Putamen (tissue), 1 donor: ENCODE measurements around the gene RPH3AL.
"Not testable (repeated sequence)": the region's sequence is repeated elsewhere in the genome, so short reads cannot be mapped to it uniquely, and the experiment has no call there.

ENCODE experiments used
- DNase-seq: peaks from one replicate; pipeline ENCODE4 v3.0.0-alpha.2; 2016; ENCODE audit warnings: low spot score

RPH3AL gene

DNA sequence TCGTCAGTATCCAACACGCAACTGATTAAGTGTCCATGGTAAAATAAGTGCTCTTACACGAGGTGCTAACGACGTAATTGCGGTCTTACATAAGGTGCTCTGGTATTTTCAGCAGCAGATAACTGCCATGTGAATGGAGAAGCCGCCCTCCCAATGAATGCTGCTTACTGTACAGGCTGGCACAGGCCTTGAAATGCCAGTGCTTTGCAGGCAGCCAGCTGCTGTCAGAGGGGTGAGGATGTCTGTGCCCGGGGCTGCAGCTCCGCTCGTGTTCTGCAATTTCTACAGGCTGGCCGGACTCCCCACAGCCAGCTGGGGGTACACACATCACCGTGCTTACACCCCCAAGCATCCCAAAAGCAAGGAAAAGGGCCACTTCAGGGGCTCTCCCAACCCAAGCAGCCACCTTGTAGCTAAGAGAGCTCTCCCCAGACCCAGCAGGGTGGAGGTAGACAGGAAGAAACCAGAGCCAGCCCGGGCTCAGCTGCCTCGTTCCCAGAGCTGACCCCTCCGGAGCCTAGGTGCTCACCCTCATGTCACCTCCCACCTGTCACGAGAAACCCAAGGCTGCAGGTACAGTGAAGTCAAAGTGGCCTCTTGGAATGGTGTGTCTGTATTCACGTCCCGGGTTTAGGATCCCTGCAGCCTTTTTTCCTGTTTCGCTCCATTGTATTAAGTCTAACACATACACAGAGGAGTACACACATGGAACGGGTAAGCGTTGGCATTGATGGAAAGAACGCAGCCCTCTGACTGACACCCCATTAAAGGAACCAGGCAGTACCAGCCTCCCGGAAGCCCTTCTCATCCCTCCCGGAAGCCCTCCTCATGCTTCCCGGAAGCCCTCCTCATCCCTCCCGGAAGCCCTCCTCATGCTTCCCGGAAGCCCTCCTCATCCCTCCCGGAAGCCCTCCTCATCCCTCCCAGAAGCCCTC lies 27.2 kb upstream of the RPH3AL start:
- no peak for DNase-seq

DNA sequence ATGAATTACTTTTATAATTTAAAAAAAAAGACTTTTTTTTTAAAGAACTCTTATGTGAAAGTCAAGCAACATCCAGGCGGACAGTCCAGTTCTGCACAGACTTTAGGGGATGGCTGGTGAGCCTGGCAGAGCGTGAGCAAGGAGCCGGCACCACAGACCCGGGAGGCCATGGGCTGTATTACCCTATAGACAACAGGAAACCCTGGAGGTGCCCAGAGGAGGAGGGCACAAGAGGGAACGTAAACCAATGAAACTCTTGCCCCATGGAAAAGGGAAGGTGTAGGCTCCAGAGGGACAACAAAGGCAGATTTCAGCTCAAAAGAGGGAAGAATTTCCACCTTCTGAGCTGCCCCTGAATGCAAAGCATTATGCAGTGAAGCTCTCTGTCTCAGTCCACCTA lies 25.5 kb upstream of the RPH3AL start:
- no peak for DNase-seq

- no peak for DNase-seq
Observed at GRCh38 chr17:376936-377863, 24.6 kb upstream of the RPH3AL start.

DNA sequence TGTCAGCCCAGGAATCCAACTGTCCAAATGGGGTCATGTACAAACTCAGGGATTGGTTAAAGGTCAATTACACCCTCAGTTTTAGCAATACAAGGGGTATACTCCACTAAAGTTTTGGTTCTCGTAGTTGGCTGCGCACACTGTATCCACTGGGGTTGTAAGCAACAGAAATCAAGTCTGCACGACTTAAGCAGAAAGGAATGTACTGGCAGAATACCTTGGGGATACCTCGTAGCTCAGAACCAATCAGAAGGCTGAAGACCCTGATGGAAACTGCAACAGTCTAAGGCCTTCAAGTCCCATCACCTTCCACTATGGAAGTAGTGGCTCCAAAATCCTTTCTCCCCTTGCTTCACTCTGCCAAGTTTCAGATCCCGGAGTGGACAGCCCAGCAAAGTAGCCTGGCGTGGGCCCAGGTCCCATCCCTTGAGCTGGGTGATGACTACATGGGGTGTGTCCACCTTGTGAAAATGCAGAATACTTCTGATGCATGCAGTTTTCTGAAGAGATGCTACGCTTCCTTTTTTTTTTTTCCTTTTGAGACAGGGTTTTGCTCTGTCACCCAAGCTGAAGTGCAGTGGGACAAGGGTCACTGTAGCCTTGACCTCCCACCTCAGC lies 21.1 kb upstream of the RPH3AL start:
- no peak for DNase-seq

DNA sequence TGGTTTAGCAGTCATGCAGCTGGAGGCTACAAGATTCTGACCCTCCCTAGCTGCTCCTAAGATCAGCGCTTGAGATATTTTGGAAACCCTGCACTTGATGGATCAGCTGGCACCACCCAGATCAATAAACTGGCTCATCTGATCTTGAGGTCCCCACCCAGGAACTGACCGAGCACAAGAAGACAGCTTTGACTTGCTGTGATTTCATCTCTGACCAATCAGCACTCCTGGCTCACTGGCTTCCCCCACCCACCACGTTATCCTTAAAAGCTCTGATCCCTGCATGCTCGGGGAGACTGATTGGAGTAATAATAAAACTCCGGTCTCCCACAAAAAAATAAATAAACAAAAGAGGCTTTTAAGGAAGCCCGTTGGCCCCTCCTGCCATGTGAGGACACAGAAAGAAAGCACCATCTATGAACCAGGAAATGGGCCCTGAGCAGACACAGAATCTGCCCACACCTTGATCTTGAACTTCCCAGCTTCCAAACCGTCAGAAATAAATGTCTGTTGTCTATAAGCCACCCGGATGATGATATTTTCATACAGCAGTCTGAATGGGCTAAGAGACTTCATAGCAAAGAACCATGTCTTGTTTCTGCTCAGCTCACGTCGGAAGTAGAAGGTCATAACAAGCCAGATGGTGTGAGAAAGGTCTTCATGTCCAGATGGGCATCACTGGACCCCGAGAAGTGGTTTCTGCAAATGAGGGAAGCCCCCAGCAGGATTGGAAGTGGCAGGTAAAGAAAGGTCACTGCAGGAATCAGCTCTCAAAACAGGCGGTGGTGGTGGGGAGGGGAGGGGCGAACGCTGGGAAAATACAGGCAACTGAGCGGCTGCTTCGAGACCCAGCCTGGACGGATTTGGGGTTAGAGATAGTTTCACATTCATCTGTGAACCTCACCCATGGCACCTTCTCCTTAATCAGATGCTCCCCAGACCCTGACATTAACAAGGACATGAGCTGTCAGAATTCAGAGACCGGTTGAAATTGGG lies 19.8 kb upstream of the RPH3AL start:
- no peak for DNase-seq

DNA sequence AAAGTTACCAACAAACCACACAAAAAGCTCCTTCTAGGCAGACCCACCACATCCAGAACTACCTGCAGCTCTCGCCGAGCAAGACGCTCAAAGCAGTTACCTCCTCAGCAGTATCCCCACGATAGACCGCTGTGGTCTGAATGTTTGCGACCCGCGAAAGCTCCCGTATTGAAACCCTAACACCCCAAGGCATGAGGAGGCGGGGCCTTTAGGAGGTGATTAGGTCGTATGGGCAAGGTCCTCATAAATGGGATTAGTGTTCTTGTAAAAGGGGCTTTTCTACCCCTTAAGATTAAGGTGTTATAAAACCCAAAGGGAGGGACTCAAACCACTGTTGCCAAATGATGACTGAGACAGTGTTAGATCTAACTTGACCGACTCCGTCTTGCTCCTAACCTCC lies 19.0 kb upstream of the RPH3AL start:
- DNase-seq, result no peak

DNA sequence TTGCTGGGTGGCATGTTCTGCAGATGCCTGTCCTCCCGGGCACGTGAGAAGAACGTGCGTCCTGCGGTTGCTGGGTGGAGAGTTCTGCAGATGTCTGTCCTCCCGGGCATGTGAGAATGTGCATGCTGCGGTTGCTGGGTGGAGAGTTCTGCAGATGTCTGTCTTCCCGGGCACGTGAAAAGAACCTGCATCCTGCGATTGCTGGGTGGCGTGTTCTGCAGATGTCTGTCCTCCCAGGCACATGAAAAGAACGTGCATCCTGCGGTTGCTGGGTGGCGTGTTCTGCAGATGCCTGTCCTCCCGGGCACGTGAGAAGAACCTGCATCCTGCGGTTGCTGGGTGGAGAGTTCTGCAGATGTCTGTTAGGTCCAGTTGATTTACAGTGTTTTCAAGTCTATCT lies 15.0 kb upstream of the RPH3AL start:
- not testable (repeated sequence) for DNase-seq

- DNase-seq, result not testable (repeated sequence)
Observed at GRCh38 chr17:366657-367615, 14.3 kb upstream of the RPH3AL start.

DNA sequence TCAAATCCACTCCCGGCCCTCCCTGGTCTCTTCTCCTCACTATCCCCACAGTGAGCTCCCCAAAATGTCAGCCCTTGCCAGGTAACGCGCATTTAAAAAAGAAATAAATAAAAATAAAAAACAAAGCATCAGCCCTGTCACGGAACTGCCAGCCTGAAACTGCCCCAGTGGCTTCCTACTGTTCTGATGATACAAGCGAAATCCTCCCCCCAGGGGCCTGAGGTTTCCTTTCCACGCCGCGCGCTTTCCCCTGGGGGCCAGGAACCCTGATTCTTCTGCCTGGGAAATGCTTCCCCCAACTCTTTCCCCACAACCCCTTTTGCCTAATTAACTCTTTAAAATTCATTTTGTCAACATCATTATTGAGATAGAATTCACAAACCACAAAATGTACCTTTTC lies 12.2 kb upstream of the RPH3AL start:
- no peak for DNase-seq

DNA sequence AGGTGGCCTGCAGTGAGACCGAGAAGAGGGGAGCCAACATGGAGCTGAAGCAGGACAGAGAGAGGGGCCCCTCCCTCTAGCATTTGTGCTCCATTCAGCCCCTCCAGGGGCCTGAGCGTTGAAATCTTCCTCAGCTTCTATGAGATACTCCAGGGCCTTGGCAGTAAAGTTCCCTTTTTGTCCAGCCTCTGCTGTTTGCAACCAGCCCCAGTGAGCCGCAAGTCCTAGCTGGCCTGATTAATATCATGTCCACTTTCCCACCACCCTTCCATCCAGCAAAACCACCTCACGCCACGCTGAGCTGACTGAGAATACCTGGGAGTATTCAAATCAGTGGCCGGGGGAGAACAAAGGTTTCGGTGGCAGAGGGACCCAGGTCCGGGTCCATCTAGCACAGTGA lies 11.7 kb upstream of the RPH3AL start:
- DNase-seq, result no peak

GRCh38 chr17:362721-363120 lies 10.1 kb upstream of the RPH3AL start:
- DNase-seq, result no peak

DNA sequence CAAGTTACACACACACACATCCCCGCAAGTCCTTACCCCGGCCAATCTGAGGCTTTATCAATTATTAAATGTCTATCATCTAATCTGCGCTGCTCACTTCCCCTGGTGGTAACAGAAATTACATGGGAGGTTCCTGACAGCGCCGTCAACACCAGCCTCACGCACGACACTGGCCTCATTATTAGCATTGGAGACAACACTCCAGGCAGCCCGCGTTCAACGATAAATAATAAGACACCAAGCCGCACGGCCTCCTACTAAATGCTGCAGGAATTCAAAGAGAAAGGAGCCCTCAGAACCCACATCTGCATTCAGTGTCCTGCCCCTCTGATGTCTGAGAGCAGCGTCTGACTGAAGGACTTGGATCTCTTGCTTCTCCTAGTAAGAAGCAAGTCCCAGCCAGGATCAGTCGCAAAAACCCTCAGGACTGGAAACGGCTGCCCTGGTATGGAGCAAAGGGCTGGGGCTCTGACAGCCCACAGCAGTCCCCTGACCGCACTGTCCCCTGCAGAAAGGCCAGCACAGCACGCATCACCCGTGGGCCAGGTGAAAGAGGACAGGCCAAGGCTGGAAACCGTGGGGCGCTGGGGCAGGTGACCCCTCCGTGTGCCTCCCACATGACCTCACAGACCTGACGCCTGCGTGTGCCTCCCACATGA lies 7.6 kb upstream of the RPH3AL start:
- no peak for DNase-seq

DNA sequence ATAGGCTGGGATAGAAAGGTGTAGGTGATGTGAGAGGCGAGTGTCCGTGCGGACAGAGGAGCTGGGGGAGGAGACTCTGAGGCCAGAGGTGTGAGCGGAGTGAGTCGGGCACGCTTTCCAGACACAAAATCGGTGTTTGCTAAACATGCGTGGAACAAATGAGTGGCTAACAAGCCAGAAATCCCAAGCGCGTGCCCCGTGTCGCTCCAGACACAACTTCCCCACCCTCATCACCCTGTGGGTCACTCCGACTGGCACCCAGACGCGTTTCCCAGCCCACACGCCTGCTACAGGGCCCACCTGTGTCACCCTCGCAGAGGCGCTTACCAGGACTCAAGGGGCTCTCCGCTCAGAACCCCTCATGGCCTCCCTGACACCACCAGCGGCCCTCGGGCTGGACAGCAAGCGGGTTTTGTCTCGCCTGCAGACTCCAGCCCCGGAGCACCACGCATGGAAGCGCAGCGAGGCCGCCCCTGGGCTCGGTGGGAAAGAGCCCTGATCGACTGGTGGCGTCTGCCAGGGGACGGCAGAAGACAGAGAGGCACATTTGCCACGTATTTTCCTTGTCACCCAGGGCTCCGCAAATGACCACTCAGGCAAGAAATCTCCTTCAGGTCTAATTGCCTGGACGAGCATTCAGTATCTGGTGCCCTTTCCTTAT lies 6.0 kb upstream of the RPH3AL start:
- DNase-seq, result no peak

GRCh38 chr17:357644-358043 lies 5.0 kb upstream of the RPH3AL start:
- DNase-seq, result no peak

GRCh38 chr17:356671-357434 lies 4.2 kb upstream of the RPH3AL start:
- no peak for DNase-seq

- DNase-seq, result no peak
Observed at GRCh38 chr17:354651-355556, 2.3 kb upstream of the RPH3AL start.

DNA sequence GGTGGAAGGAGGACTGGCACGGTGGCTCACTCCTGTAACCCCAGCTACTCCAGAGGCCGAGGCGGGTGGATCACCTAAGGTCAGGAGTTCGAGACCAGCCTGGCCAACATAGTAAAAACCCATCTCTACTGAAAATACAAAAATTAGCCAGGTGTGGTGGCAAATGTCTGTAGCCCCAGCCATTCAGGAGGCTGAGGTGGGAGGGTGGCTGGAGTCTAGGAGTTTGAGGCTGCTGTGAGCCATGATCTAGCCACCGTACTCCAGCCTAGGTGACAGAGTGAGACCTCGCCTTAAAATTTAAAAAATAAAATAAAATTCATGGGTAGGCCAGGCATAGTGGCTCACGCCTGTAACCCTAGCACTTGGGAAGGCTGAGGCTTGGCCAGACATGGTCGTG lies 1.2 kb upstream of the RPH3AL start:
- no peak for DNase-seq
